HG02571 (cell line): ENCODE measurements around the gene HSH2D.

ENCODE experiments used
- ATAC-seq: cut with Tn5 transposase; IDR thresholded peaks from one replicate; pipeline ENCODE4 v1.9.1; 2021; ENCODE audit warnings: mild to moderate bottlenecking, moderate library complexity; ENCODE audit not compliant: unreplicated experiment

Gene HSH2D

GRCh38 chr19:16190736-16191135 is 47.3 kb downstream of the HSH2D start:
- ATAC-seq: no peak

- no peak for ATAC-seq
Measured at GRCh38 chr19:16191216-16191908, 47.9 kb downstream of the HSH2D start.

- no peak for ATAC-seq
Measured at GRCh38 chr19:16193466-16193865, 50.0 kb downstream of the HSH2D start.

- no peak for ATAC-seq
Measured at GRCh38 chr19:16197188-16197621, 53.7 kb downstream of the HSH2D start.

- ATAC-seq: peak; percentile 89
Measured at GRCh38 chr19:16197622-16198369, 54.3 kb downstream of the HSH2D start, which contains the start of gene AP1M1. TSS of gene AP1M1 (plus strand) at chr19:16197911. CDS start at chr19:16198027, 116 bp downstream.

GRCh38 chr19:16198370-16198651 is 54.8 kb downstream of the HSH2D start:
- ATAC-seq: no peak

- ATAC-seq: no peak
Measured at GRCh38 chr19:16199275-16199932, 55.9 kb downstream of the HSH2D start.

- no peak for ATAC-seq
Measured at GRCh38 chr19:16200038-16201010, 56.8 kb downstream of the HSH2D start.

- ATAC-seq: no peak
Measured at GRCh38 chr19:16201011-16201391, 57.5 kb downstream of the HSH2D start.

GRCh38 chr19:16202320-16203255 is 59.1 kb downstream of the HSH2D start:
- no peak for ATAC-seq

GRCh38 chr19:16203256-16204004 is 59.9 kb downstream of the HSH2D start:
- ATAC-seq: no peak

GRCh38 chr19:16204005-16204294 is 60.5 kb downstream of the HSH2D start:
- ATAC-seq: no peak

GRCh38 chr19:16205205-16206045 is 61.9 kb downstream of the HSH2D start:
- no peak for ATAC-seq

- ATAC-seq: no peak
Measured at GRCh38 chr19:16206046-16206605, 62.6 kb downstream of the HSH2D start.

- ATAC-seq: no peak
Measured at GRCh38 chr19:16206637-16207036, 63.2 kb downstream of the HSH2D start.

GRCh38 chr19:16207063-16207462 is 63.6 kb downstream of the HSH2D start:
- ATAC-seq: no peak

GRCh38 chr19:16207490-16208025 is 64.1 kb downstream of the HSH2D start:
- ATAC-seq: no peak
